ENCODE data around the gene GBE1.
"Not testable (repeated sequence)": the region's sequence is repeated elsewhere in the genome, so short reads cannot be mapped to it uniquely, and the experiment has no call there.

Gene GBE1

GRCh38 chr3:81544385-81544784 lies 217.1 kb downstream of the GBE1 start:
- DNase-seq (ENCODE audit: low read depth in 1 of 2, low spot score in 1 of 2) = no peak

DNA sequence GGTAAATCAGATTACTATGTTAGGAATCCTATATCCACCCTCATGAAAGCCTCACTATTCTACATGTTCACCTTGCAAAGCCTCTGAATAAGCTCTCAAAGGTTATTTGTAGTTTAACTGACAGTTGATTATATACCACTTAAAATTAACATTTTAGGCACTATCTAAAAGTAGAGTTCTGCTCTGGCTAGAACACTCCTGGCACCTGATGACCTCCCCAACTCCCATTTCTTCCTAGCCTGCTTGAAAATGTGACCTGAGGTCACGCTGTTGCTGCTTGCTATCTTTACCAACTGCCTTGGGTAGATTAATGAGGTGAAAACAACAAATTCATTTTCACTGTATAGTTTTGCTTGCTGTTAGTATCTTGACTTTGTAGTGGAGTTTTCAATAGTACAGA lies 220.7 kb downstream of the GBE1 start:
- no peak for DNase-seq (ENCODE audit: low read depth in 1 of 2, low spot score in 1 of 2)

GRCh38 chr3:81531846-81532245 lies 229.6 kb downstream of the GBE1 start:
- no peak for DNase-seq (ENCODE audit: low read depth in 1 of 2, low spot score in 1 of 2)

GRCh38 chr3:81531263-81531662 lies 230.2 kb downstream of the GBE1 start:
- DNase-seq (ENCODE audit: low read depth in 1 of 2, low spot score in 1 of 2) = no peak

GRCh38 chr3:81530180-81530939 lies 231.1 kb downstream of the GBE1 start:
- no peak for DNase-seq (ENCODE audit: low read depth in 1 of 2, low spot score in 1 of 2)

GRCh38 chr3:81521855-81522254 lies 239.6 kb downstream of the GBE1 start:
- no peak for DNase-seq (ENCODE audit: low read depth in 1 of 2, low spot score in 1 of 2)

GRCh38 chr3:81518945-81519344 lies 242.5 kb downstream of the GBE1 start:
- no peak for DNase-seq (ENCODE audit: low read depth in 1 of 2, low spot score in 1 of 2)

DNA sequence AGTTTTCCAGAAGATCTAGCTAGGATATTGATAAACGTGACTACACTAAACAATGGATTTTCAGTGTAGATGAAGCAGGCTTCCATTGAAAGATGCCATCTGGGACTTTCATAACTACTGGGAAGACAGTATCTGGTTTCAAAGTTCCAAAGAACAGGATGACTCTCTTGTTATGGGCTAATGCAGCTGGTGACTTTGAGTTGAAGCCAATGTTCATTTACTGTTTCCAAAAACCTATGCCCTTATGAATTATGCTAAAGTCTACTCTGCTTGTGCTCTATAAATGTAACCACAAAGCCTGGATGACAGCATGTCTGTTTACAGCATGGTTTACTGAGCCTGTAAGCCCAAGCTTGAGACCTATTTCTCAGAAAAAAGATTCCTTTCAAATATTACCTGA lies 245.4 kb downstream of the GBE1 start:
- no peak for DNase-seq (ENCODE audit: low read depth in 1 of 2, low spot score in 1 of 2)

- DNase-seq (ENCODE audit: low read depth in 1 of 2, low spot score in 1 of 2) = no peak
These were observed 247.9 kb downstream of the GBE1 start for GRCh38 chr3:81513591-81513990.

DNA sequence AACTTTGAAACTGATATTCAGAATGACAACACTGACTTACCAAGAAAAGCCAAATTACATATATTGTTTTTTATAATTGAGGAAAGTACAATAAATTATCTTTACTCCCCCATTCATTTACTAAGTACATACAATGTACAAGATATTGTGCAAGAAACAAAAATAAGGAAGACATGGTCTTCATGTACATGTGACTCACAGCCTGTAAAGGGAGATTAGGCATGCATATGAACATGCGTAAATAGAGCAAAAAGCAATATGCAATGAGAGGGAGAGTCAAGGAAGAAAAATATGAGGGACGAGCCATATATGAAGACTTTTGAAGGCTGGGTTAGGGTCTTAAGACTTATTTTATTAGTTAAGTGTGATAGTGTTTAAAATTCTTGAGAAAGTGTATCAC lies 258.4 kb downstream of the GBE1 start:
- no peak for DNase-seq (ENCODE audit: low read depth in 1 of 2, low spot score in 1 of 2)

DNA sequence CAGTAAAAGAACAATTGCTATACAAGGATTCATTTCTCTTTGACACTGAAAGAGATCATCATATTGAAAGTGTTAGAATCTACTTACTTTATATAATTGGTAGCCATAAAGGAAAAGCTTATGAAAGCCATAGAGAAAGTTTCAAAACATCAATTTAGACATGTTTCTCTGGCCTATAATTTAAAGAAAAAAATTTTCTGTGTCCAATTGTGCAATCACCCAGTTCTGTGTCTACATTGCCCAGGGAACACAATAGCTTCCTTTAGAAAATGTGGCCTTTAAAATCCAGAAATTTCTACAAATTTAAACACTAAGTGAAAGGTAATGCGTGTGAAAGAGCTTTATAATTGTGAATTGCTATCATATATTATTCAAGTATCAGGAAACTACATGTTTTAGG lies 259.2 kb downstream of the GBE1 start:
- DNase-seq (ENCODE audit: low read depth in 1 of 2, low spot score in 1 of 2) = no peak

DNA sequence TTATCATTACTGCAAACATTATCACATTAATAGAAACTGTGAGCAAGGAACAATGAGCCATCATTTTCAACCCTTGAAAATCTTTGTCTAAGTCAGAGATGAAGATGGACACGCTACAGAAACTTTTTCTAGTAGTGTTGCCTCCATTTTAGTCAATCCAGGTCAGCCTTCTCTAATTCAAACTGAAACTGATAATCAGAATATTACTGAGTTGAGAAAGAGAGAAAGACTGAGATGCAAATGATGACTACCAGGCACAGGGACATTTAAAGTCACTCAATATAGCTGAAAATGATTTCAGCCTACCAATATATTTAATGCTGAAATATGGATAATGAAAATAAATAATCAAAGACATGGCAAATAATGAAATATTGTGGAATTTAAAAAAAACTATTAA lies 261.4 kb downstream of the GBE1 start:
- DNase-seq (ENCODE audit: low read depth in 1 of 2, low spot score in 1 of 2) = no peak

DNA sequence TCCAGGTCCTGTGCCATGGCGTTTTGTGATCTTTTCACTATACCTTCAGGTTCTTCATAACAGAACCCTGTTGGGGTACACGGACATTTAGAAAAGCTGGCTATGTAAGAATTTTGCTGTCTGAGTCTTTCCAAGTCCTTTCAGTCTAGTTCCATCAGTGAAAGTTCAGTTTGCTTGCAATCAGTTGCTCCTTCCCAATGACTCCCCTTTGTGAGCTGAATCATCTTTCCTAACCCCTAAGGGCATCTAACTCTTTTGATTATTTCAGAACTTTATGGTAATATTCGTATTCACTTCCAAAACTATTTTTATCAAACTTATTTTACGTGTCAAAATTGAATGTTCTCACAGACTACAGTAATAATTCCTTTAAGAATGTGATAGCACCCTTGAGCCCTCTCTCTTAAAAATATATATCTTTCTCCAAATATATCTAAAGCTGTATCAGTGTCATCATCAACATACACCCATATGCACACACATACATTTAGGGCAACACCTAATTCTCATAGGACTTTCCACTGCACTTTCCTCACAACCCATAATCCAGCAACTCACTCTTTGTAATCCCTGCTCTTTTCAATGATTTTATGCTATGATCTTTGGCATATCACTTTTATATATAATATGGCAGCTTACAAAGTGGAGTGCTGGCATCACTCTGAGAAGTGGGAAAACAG lies 263.7 kb downstream of the GBE1 start:
- no peak for DNase-seq (ENCODE audit: low read depth in 1 of 2, low spot score in 1 of 2)

DNA sequence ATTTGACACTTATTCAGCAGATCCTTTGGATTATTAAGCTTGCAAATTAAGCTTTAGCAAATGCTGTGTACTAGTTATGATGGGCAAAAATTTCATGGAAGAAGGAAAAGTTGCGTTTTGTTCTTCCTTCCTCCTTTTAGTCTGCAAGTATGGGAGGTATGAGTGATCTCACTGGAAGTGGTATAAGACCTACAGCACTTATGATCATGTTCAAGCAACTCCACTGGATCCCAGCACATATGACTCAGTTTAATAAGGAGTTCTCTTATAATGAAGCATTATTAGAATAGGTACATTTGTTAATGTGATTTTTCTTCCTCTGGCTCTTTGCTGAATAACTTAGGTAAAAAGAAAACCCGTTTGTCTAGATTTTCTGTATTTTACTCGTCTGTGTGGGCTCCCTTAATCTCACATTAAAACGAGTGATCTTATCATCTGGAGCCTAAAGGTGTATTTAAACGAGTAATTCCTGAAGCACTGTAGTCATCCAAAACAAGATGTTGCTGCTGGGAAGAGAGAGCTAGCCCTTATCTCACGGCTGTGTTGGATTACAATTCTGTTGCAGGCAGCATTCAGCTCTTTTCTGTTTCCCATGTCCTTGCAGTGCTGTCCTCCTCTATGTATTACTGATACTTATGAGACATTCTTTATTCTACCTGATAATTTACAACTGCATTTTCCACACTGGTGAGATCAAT lies 264.9 kb downstream of the GBE1 start:
- no peak for DNase-seq (ENCODE audit: low read depth in 1 of 2, low spot score in 1 of 2)

- not testable (repeated sequence) for DNase-seq (ENCODE audit: low read depth in 1 of 2, low spot score in 1 of 2)
These were observed 269.0 kb downstream of the GBE1 start for GRCh38 chr3:81492471-81492870.

GRCh38 chr3:81492040-81492439 lies 269.4 kb downstream of the GBE1 start:
- no peak for DNase-seq (ENCODE audit: low read depth in 1 of 2, low spot score in 1 of 2)

DNA sequence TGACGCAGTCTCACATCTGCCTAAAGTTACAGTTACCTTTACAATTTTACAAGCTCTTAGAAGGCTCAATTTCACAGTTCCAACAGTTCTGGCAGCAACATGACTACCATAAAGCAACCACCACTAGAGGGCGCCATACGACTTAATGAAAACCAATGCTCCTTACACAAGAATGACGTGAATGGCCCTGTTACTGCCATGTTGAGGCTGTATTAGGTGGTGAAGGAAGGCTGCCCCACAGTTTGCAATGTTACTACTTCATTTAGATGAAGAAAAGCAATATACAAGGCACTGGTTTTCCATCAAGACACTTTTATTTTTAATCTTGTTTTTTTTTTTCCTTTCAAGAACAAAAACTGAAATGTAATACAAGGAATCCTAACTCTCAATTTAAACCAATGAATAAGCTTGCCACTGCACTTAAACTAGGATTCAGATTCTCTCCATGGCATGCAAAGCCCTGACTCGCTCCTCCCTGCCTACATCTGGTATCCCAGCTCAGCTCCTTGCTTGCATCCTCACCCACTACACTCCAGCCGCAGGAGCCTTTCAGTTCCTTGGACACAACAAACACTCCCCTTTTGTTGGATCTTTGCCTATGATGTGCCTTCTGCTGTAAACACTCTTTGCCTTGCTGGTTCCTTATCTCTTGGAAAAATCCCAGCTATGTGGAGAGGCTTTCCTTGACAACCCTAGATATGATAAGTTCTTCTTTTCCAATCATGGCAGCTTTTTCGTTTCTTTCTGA lies 270.7 kb downstream of the GBE1 start:
- DNase-seq (ENCODE audit: low read depth in 1 of 2, low spot score in 1 of 2) = peak; percentile 40 to 70

GRCh38 chr3:81485444-81485865 lies 276.0 kb downstream of the GBE1 start:
- DNase-seq (ENCODE audit: low read depth in 1 of 2, low spot score in 1 of 2) = no peak

DNA sequence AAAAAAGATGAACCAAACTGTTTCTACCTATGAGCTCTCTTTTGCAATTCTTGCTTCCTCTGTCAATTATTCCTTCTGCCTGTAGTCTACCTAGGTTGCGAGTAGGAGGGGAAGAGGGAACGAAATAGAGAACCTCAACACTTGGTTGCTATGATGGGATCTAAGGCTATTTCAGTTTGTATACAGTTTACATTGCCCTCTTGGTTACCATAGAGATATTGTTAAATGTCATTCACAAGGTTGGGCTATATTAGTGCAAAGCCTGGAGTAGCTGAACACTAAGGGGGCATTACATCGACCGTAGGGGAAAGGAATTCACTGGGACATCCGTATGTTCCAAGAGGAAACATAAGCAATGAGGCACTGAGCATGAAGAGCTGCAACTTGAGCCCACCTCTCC lies 276.9 kb downstream of the GBE1 start:
- DNase-seq (ENCODE audit: low read depth in 1 of 2, low spot score in 1 of 2) = no peak

DNA sequence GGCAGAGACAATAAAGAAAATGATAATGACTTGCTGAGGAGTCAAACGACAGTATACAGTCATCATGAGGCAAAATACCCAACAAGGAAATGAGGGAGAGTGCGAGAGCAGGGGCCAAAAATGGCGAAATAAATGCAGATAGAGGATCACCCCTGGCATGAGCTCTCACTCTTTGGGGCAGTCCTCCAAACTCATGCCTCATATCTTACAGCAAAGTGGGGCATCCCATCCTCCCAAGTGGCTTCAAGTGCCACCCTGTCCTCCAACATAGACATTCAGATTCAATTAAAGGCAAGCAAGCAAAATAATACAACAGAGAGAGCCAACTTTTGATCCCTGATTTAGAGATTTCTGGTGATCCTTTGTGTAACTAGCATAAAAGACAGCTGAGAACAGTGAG lies 278.4 kb downstream of the GBE1 start:
- no peak for DNase-seq (ENCODE audit: low read depth in 1 of 2, low spot score in 1 of 2)

DNA sequence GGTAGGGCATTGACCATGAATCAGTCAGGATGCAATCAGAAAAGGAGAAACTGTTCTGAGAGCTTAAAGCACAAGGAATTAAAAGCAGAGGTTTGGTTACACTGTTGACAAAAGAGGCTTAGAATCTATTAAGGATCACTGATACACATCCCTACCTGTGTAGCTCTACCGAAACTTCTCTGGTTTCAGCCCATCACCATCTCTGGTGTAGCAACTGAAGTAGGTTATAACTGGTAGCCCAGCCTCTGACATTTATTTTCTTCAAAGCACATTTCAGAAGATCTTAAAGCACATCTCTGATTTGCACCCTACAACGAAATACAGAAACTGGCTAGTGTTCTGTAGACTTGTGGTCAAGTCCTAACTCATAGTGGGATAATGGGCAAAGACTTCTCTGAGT lies 283.7 kb downstream of the GBE1 start:
- DNase-seq (ENCODE audit: low read depth in 1 of 2, low spot score in 1 of 2) = no peak

DNA sequence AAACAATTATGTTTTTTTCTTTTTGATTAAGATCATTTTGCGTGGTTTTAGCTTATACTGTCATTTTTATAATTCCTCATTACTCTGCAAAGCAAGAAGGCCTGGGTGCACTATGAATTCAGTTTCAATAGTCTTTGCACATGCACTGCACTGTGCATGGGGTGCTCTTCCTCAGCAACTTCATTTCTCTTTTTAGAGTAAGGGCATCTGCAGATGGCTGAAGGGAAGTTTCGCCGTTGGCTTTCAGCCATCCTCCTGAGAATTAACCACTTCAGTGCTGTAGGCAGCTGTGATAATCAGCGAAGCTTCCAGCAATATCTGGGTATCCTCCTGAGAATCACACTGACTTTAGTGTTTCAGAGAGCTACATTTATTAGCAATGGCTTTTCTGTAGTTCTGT lies 284.8 kb downstream of the GBE1 start:
- no peak for DNase-seq (ENCODE audit: low read depth in 1 of 2, low spot score in 1 of 2)
